ENCODE measurements around the gene CCDC43. TPM values are rescaled to one million over a fixed set of nuclear protein-coding genes. Genes with fewer than 3 reads are reported as not detected.

Gene CCDC43
- total RNA-seq, 4 donors from 2014 or later: 9.1 to 18.4 (median 14.4) TPM

GRCh38 chr17:44672479-44673093 lies 17.0 kb downstream of the CCDC43 start:
- H3K36me3 ChIP-seq: no peaks in the 10 kb centered on the region
- H3K4me1 ChIP-seq: no peaks in the 10 kb centered on the region
- H3K4me3 ChIP-seq: no peak overlapping the region
- no peaks in the 10 kb centered on the region for H3K9me3 ChIP-seq
- no peaks in the 10 kb centered on the region for H3K27me3 ChIP-seq
- no peak for DNase-seq
- H3K27ac ChIP-seq: no peak overlapping the region
- TF ChIP-seq POLR2A (IDR thresholded peaks at IDR 0.05) (no peak), CTCF (IDR thresholded peaks at IDR 0.05) (peak in 5 of 6 experiments; percentile 34 to 54 (median 41))

- no peak for DNase-seq
- no peaks in the 10 kb centered on the region for H3K4me1 ChIP-seq
- no peaks in the 10 kb centered on the region for H3K9me3 ChIP-seq
These were observed 23.6 kb downstream of the CCDC43 start for GRCh38 chr17:44666006-44666405.

GRCh38 chr17:44664867-44665266 lies 24.7 kb downstream of the CCDC43 start:
- no peak for DNase-seq
- H3K27ac ChIP-seq: no peak overlapping the region
- no peaks in the 10 kb centered on the region for H3K36me3 ChIP-seq

More at GRCh38 chr17:44666006-44666405, 23.6 kb downstream of the CCDC43 start:
- no peaks in the 10 kb centered on the region for H3K27me3 ChIP-seq
- H3K27ac ChIP-seq: no peak overlapping the region
- TF ChIP-seq CTCF (IDR thresholded peaks at IDR 0.05): no peak
- TF ChIP-seq POLR2A (IDR thresholded peaks at IDR 0.05): no peak
- H3K4me3 ChIP-seq: no peak overlapping the region
- no peaks in the 10 kb centered on the region for H3K36me3 ChIP-seq

DNA sequence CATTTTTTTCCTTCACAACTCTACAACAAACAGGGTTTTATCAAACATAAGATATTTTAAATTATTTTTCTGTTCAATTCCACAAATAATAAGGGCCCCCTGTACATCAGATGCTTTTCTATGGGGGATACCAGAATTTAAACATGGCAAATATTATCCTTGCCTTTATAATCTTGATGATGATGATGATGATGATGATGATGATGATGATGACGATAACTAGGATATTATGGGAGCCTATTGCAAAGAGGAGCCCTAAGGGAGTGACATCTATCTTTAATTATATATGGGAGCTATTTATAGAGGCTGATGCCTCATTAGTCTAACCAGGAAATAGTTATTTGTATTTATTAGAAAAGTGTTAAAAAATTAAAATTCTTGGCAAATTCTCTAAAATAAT lies 26.5 kb downstream of the CCDC43 start:
- TF ChIP-seq CTCF (IDR thresholded peaks at IDR 0.05) (no peak), POLR2A (IDR thresholded peaks at IDR 0.05) (no peak)
- Histone ChIP-seq H3K27me3 (no peaks in the 10 kb centered on the region), H3K9me3 (no peaks in the 10 kb centered on the region), H3K4me3 (no peak overlapping the region), H3K4me1 (no peaks in the 10 kb centered on the region), H3K27ac (no peak overlapping the region), H3K36me3 (no peaks in the 10 kb centered on the region)
- no peak for DNase-seq

More at GRCh38 chr17:44664867-44665266, 24.7 kb downstream of the CCDC43 start:
- Histone ChIP-seq H3K9me3 (no peaks in the 10 kb centered on the region), H3K4me3 (no peak overlapping the region), H3K4me1 (no peaks in the 10 kb centered on the region), H3K27me3 (no peaks in the 10 kb centered on the region)
- TF ChIP-seq CTCF (IDR thresholded peaks at IDR 0.05) (no peak), POLR2A (IDR thresholded peaks at IDR 0.05) (no peak)

GRCh38 chr17:44661835-44662234 lies 27.7 kb downstream of the CCDC43 start:
- no peak for DNase-seq
- Histone ChIP-seq H3K9me3 (no peaks in the 10 kb centered on the region), H3K27me3 (peaks cover 0 to 5% of the 10 kb centered on the region in 2 donors), H3K27ac (no peak overlapping the region), H3K36me3 (no peaks in the 10 kb centered on the region), H3K4me3 (no peak overlapping the region), H3K4me1 (no peaks in the 10 kb centered on the region)
- TF ChIP-seq CTCF (IDR thresholded peaks at IDR 0.05) (no peak), POLR2A (IDR thresholded peaks at IDR 0.05) (no peak)
